SJSA1 (cell line): ENCODE measurements around the gene APOA1. TPM values are rescaled to one million over a fixed set of nuclear protein-coding genes. Genes with fewer than 3 reads are reported as not detected.

Experiments
- DNase-seq, 2 experiments: peaks; one replicate each; pipeline ENCODE4 v3.0.0-alpha.2; 2015 to 2020; ENCODE audit warnings: low spot score in 2 of 2, low read depth in 1 of 2
- H3K27ac ChIP-seq: fragments of 250-450 bp; sonication (Bioruptor Pico); 2 replicates; pipeline ENCODE4 v1.5.1; 2020; ENCODE audit warnings: mild to moderate bottlenecking, moderate library complexity
- H3K27me3 ChIP-seq: fragments of 250-450 bp; sonication (Bioruptor Pico); replicated peaks from 2 replicates; pipeline ENCODE4 v1.5.1; 2020; ENCODE audit warnings: mild to moderate bottlenecking, moderate library complexity
- H3K36me3 ChIP-seq: fragments of 250-450 bp; sonication (Bioruptor Pico); 2 replicates; pipeline ENCODE4 v1.5.1; 2020; ENCODE audit warnings: mild to moderate bottlenecking
- H3K4me1 ChIP-seq: fragments of 250-450 bp; sonication (Bioruptor Pico); replicated peaks from 2 replicates; pipeline ENCODE4 v1.6.1; 2021; ENCODE audit warnings: mild to moderate bottlenecking
- H3K4me3 ChIP-seq: fragments of 250-450 bp; sonication (Bioruptor Pico); 2 replicates; pipeline ENCODE4 v1.5.1; 2020; ENCODE audit warnings: mild to moderate bottlenecking
- H3K9me3 ChIP-seq: fragments of 250-450 bp; sonication (Bioruptor Pico); replicated peaks from 2 replicates; pipeline ENCODE4 v1.5.1; 2020; ENCODE audit warnings: mild to moderate bottlenecking
- total RNA-seq: library from RNA; depleted of rRNA; stranded (reverse); fragments of >200 nt; shearing (Covaris generic); gene quantifications from 2 replicates; pipeline ENCODE4 v1.2.3, GENCODE V29; 2014

The APOA1 gene
- total RNA-seq, 1 experiment from 2014 or later, result not detected

DNA sequence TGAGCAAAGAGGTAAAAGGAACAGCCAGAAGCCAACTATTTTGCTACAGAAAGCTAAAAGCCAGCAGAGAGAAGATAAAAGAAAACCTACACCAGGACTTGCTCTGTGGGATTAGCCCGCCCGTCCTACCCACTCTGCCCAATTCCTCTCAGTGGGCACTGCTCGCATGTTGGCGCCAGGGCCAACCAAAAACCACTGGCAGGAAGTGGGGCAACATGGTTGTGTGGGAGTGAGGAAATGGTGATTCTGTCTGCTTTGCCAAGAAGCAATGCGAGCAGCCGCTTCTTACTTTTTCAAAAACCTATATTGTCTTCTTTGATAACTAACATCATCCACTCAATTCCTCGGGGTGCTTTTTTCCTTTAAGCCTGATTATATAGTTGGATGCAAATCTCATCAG is 14.2 kb upstream of the APOA1 start:
- H3K27ac ChIP-seq, result no peak overlapping the region
- no peak overlapping the region for H3K4me3 ChIP-seq
- H3K36me3 ChIP-seq, result peaks cover 8% of the 10 kb centered on the region; the same call in 1 of the 2 replicates
- no peak for DNase-seq
- H3K9me3 ChIP-seq, result no peaks in the 10 kb centered on the region
- no peaks in the 10 kb centered on the region for H3K27me3 ChIP-seq
- H3K4me1 ChIP-seq, result peaks cover 24% of the 10 kb centered on the region

DNA sequence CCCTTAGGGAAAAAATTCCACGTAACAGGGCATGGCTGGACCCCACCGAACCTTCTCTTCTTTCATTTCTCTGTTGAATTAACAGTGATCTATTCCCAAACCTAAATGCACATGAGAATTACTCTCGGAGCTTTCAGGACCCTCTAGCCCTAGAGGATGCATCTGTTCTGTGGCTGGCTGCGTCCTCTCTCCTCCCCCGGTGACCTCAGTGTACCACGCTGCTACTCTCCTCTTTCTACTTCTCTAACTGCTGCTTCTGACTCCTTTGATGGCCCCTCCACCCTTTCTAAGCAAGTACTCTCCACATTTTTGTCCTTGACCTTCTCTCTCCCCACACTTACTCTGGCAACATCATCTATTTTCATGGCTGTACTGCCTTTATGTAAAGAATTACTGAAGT is 12.1 kb upstream of the APOA1 start:
- Histone ChIP-seq H3K4me3 (no peak overlapping the region), H3K27ac (no peak overlapping the region), H3K27me3 (no peaks in the 10 kb centered on the region), H3K4me1 (peaks cover 24% of the 10 kb centered on the region), H3K9me3 (no peaks in the 10 kb centered on the region), H3K36me3 (peaks cover 8% of the 10 kb centered on the region; the same call in 1 of the 2 replicates)
- DNase-seq, result no peak

DNA sequence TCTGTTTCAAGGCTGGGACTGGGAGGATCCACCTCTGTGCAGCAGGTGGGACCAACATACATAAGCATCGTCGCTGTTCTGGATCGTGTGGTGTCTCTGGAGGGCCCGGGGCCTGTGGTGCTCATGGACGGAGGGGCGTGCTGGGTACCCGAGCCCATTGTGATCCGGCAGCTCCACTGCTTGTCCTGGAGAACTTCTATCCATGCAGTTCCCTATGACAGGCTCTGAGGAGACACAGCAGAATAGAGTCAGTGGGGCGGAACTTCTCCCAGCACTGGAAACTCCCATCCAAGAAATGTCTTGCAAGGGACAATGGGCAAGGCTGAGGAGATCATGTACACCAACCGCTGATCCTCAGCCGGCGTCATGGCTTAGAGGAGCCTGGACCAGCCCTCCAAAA is 11.6 kb upstream of the APOA1 start:
- Histone ChIP-seq H3K27ac (no peak overlapping the region), H3K36me3 (peaks cover 8% of the 10 kb centered on the region; the same call in 1 of the 2 replicates), H3K4me1 (peaks cover 20% of the 10 kb centered on the region), H3K4me3 (no peak overlapping the region), H3K27me3 (no peaks in the 10 kb centered on the region), H3K9me3 (no peaks in the 10 kb centered on the region)
- DNase-seq, result no peak

- no peak overlapping the region for H3K4me3 ChIP-seq
- no peaks in the 10 kb centered on the region for H3K27me3 ChIP-seq
- no peak overlapping the region for H3K27ac ChIP-seq
- no peaks in the 10 kb centered on the region for H3K9me3 ChIP-seq
- H3K36me3 ChIP-seq, result peaks cover 8% of the 10 kb centered on the region; the same call in 1 of the 2 replicates
- peaks cover 6% of the 10 kb centered on the region for H3K4me1 ChIP-seq
- DNase-seq, result no peak
Observed at GRCh38 chr11:116847612-116848011, 10.2 kb upstream of the APOA1 start.

GRCh38 chr11:116844722-116845121 is 7.3 kb upstream of the APOA1 start:
- peaks cover 8% of the 10 kb centered on the region; the same call in 1 of the 2 replicates for H3K36me3 ChIP-seq
- DNase-seq, result no peak
- no peaks in the 10 kb centered on the region for H3K27me3 ChIP-seq
- H3K4me3 ChIP-seq, result no peak overlapping the region
- H3K9me3 ChIP-seq, result no peaks in the 10 kb centered on the region
- no peaks in the 10 kb centered on the region for H3K4me1 ChIP-seq
- H3K27ac ChIP-seq, result no peak overlapping the region

GRCh38 chr11:116843661-116844060 is 6.2 kb upstream of the APOA1 start:
- no peaks in the 10 kb centered on the region for H3K27me3 ChIP-seq
- H3K9me3 ChIP-seq, result no peaks in the 10 kb centered on the region
- H3K4me3 ChIP-seq, result no peak overlapping the region
- no peak for DNase-seq
- no peaks in the 10 kb centered on the region for H3K4me1 ChIP-seq
- peaks cover 6% of the 10 kb centered on the region; the same call in 1 of the 2 replicates for H3K36me3 ChIP-seq
- H3K27ac ChIP-seq, result no peak overlapping the region

DNA sequence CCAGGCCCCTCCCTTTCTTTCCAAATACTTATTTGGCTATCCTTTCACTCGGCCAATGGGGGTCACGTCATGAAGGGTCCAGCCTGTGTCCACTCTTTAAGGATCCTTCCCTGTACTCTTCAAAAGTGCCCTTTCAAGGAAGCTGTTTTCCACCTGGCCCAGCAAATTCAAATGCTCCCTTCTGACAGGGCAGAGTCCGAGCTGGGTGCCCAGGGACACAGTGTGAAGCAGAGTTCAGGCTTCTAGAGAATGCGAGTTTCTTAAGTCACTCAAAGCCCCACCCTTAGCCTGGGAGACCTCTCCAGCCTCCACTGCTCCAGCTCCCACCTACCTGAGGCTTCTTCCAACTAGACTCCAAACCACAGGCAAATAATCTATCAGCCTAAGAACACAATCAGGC is 5.5 kb upstream of the APOA1 start:
- DNase-seq, result no peak
- no peaks in the 10 kb centered on the region for H3K27me3 ChIP-seq
- H3K36me3 ChIP-seq, result peaks cover 3% of the 10 kb centered on the region; the same call in 1 of the 2 replicates
- no peak overlapping the region for H3K4me3 ChIP-seq
- no peaks in the 10 kb centered on the region for H3K4me1 ChIP-seq
- no peaks in the 10 kb centered on the region for H3K9me3 ChIP-seq
- H3K27ac ChIP-seq, result no peak overlapping the region

DNA sequence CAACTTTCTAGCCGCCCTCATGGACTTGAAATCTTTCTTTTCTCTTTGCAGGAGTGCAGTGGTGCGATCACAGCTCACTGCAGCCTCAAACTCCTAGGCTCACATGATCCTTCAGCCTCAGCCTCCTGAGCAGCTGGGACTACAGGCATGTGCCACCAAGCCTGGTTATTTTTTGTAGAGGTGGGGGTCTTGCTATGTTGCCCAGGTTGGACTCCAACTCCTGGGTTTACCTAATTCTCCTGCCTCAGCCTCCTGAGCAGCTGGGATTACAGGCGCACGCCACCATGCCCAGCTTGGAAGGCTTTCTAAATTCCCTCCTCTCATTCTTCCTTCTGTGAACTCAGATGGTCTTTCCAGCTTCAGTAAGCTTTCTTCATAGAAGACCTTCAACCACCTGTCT is 4.7 kb upstream of the APOA1 start:
- H3K27me3 ChIP-seq, result no peaks in the 10 kb centered on the region
- no peak for DNase-seq
- no peaks in the 10 kb centered on the region for H3K9me3 ChIP-seq
- peaks cover under 1% of the 10 kb centered on the region; the same call in 1 of the 2 replicates for H3K36me3 ChIP-seq
- H3K4me3 ChIP-seq, result no peak overlapping the region
- H3K4me1 ChIP-seq, result no peaks in the 10 kb centered on the region
- no peak overlapping the region for H3K27ac ChIP-seq

DNA sequence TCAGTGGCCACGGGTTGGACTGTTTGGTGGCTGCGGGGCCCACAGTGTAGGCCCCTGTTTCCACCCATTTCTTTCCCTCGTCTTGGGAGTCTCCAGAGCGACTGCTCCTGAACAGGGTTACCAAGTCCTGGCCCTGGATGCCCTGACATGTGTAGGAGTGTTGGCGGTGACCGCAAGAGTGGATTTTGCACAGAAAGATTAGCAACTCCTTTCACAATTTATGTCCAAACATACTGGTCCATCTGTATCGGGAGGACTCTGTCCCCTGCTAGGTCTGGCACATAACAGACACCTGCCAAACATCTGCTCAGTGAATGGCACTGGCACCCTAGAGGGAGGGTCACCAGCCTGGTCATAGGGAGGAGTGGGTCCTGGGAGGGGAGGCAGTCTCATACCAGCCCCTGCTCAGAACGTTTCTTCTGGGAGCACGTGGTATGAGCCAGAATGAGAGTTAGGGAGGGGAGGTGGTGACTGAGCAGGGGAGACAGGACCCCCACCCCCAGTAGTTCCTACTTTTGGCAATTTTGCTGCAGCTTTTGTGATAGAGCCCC is 3.4 kb upstream of the APOA1 start:
- no peak for DNase-seq
- H3K4me3 ChIP-seq, result no peak overlapping the region
- H3K27ac ChIP-seq, result no peak overlapping the region
- no peaks in the 10 kb centered on the region for H3K9me3 ChIP-seq
- peaks cover 5% of the 10 kb centered on the region for H3K4me1 ChIP-seq
- H3K27me3 ChIP-seq, result no peaks in the 10 kb centered on the region
- H3K36me3 ChIP-seq, result no peaks in the 10 kb centered on the region

DNA sequence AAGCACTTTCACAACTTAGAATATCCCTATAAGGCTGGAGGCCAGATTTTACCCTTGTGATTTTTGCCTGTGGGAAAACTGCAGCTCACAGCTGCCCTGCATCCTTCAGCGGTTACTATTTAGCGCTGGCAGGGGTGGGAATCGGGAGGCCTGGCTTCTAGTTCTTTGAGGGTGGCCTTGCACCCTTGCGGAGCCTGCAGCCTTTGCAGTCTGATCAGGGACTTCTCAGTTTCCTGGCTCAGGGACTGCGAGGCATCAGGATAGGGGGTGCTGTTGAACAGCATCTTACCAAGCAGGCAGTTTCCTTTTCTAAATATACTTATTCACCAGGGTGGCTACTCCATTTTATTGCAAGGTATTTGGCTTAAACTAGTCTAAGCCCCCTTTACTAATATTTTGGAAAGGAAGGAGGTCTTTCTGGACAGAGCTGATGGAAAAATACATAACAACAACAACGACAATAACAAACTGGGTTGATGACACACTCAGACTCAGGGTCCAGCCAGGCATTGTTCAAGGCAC is 2.9 kb upstream of the APOA1 start:
- peaks cover 10% of the 10 kb centered on the region for H3K4me1 ChIP-seq
- no peaks in the 10 kb centered on the region for H3K36me3 ChIP-seq
- no peak overlapping the region for H3K27ac ChIP-seq
- H3K27me3 ChIP-seq, result no peaks in the 10 kb centered on the region
- no peak overlapping the region for H3K4me3 ChIP-seq
- DNase-seq, result no peak
- H3K9me3 ChIP-seq, result no peaks in the 10 kb centered on the region

- Histone ChIP-seq H3K4me3 (no peak overlapping the region), H3K27me3 (no peaks in the 10 kb centered on the region), H3K27ac (no peak overlapping the region), H3K4me1 (peaks cover 12% of the 10 kb centered on the region), H3K9me3 (no peaks in the 10 kb centered on the region), H3K36me3 (no peaks in the 10 kb centered on the region)
- no peak for DNase-seq
Observed at GRCh38 chr11:116838321-116839084, 1.1 kb upstream of the APOA1 start.

- Histone ChIP-seq H3K4me3 (no peak overlapping the region), H3K4me1 (peaks cover 12% of the 10 kb centered on the region), H3K27me3 (no peaks in the 10 kb centered on the region), H3K27ac (no peak overlapping the region), H3K36me3 (no peaks in the 10 kb centered on the region), H3K9me3 (no peaks in the 10 kb centered on the region)
- DNase-seq, result no peak
Observed at GRCh38 chr11:116836632-116836991, 810 bp downstream of the APOA1 start.

GRCh38 chr11:116835791-116836631 is 1.4 kb downstream of the APOA1 start:
- Histone ChIP-seq H3K4me1 (peaks cover 12% of the 10 kb centered on the region), H3K27ac (peak overlapping the region; percentile 24; the same call in 1 of the 2 replicates), H3K4me3 (peak overlapping the region; percentile 8; the same call in 1 of the 2 replicates), H3K9me3 (no peaks in the 10 kb centered on the region), H3K36me3 (no peaks in the 10 kb centered on the region), H3K27me3 (no peaks in the 10 kb centered on the region)
- DNase-seq, result peak; percentile 73 to 87
